Tibial nerve (tissue), 4 donors: ENCODE results near the gene EML6. TPM values are rescaled to one million over a fixed set of nuclear protein-coding genes. Genes with fewer than 3 reads are reported as not detected.

Experiments used
- DNase-seq, 2 donors: peaks; one replicate each; pipeline ENCODE4 v3.0.0-alpha.2; 2019; ENCODE audit warnings: low spot score in 2 of 2
- H3K27ac ChIP-seq, 4 donors: fragments of 200-600 bp; sonication (generic) in 3 of 4; one replicate each; pipeline ENCODE4 v1.5.1; 2017 to 2019; ENCODE audit warnings: mild to moderate bottlenecking in 1 of 4
- H3K27me3 ChIP-seq, 2 donors: fragments of 200-600 bp; sonication (generic) in 1 of 2; one replicate each; pipeline versions ENCODE4 v1.5.1 to v1.6.0; 2017 to 2019
- H3K36me3 ChIP-seq, 3 donors: fragments of 200-600 bp; sonication (generic); one replicate each; pipeline ENCODE4 v1.5.1; 2018 to 2019
- H3K4me1 ChIP-seq, 4 donors: fragments of 200-600 bp; sonication (generic) in 3 of 4; one replicate each; pipeline ENCODE4 v1.5.1; 2017 to 2019
- H3K4me3 ChIP-seq, 4 donors: fragments of 200-600 bp; sonication (generic) in 3 of 4; one replicate each; pipeline ENCODE4 v1.5.1; 2017 to 2019; ENCODE audit warnings: mild to moderate bottlenecking in 1 of 4, moderate library complexity in 1 of 4
- H3K9me3 ChIP-seq, 4 donors: fragments of 200-600 bp; sonication (generic) in 3 of 4; one replicate each; pipeline ENCODE4 v1.5.1; 2017 to 2019
- CTCF ChIP-seq, 5 experiments: fragments of 200-600 bp in 3 of 5; fragments of 450-650 bp in 2 of 5; sonication (generic) in 3 of 5; IDR thresholded peaks; one replicate each; pipeline ENCODE4 v1.5.1; 2016 to 2019; ENCODE audit warnings: antibody characterized with exemption in 5 of 5, mild to moderate bottlenecking in 3 of 5, moderate library complexity in 2 of 5
- EP300 ChIP-seq, 2 donors: sonication (generic); formaldehyde crosslinking; IDR thresholded peaks; one replicate each; pipeline ENCODE4 v1.6.1; 2017; ENCODE audit warnings: antibody characterized with exemption in 2 of 2, mild to moderate bottlenecking in 1 of 2
- POLR2A ChIP-seq, 2 donors: fragments of 450-650 bp; IDR thresholded peaks; one replicate each; pipeline ENCODE4 v1.6.1; 2017; ENCODE audit warnings: antibody characterized with exemption in 2 of 2, mild to moderate bottlenecking in 2 of 2, moderate library complexity in 2 of 2
- WGBS, 2 donors: methylation state at CpG; one replicate each; pipeline ENCODE4 v1.1.5; 2018; 5-methylcytosine and 5-hydroxymethylcytosine counted together
- total RNA-seq, 4 donors: library from RNA; depleted of rRNA; stranded (reverse); fragments of >200 nt; gene quantifications; one replicate each; pipeline ENCODE4 v1.1.0, GENCODE V29; 2016

EML6 gene
- total RNA-seq, 4 donors from 2014 or later: 0.60 to 18.0 (median 0.93) TPM

- no peaks in the 10 kb centered on the region for H3K27me3 ChIP-seq
- no peak for DNase-seq
- no peaks in the 10 kb centered on the region for H3K9me3 ChIP-seq
- TF ChIP-seq POLR2A (IDR thresholded peaks at IDR 0.05): no peak
- no peak for TF ChIP-seq CTCF (IDR thresholded peaks at IDR 0.05)
- no peak for TF ChIP-seq EP300 (IDR thresholded peaks at IDR 0.05)
- H3K4me1 ChIP-seq: peaks cover 0 to 4% (median 0%) of the 10 kb centered on the region in 4 donors
- no peaks in the 10 kb centered on the region for H3K36me3 ChIP-seq
- 92 to 95% methylated on average over 5 of the region's 5 CpGs for WGBS, 2 donors
- H3K4me3 ChIP-seq: no peak overlapping the region
- H3K27ac ChIP-seq: no peak overlapping the region
These were observed 155.6 kb downstream of the EML6 start for GRCh38 chr2:54879032-54879431.

- TF ChIP-seq EP300 (IDR thresholded peaks at IDR 0.05): no peak
- no peak for TF ChIP-seq POLR2A (IDR thresholded peaks at IDR 0.05)
- TF ChIP-seq CTCF (IDR thresholded peaks at IDR 0.05): no peak
- Histone ChIP-seq H3K4me1 (peaks cover 0 to 4% (median 0%) of the 10 kb centered on the region in 4 donors), H3K9me3 (no peaks in the 10 kb centered on the region), H3K4me3 (no peak overlapping the region), H3K27ac (no peak overlapping the region), H3K36me3 (no peaks in the 10 kb centered on the region), H3K27me3 (no peaks in the 10 kb centered on the region)
- WGBS, 2 donors: 64 to 67% methylated on average over 14 of the region's 14 CpGs
- no peak for DNase-seq
These were observed 156.3 kb downstream of the EML6 start for GRCh38 chr2:54879598-54880332.

GRCh38 chr2:54880428-54880827 is 157.0 kb downstream of the EML6 start:
- Histone ChIP-seq H3K27me3 (no peaks in the 10 kb centered on the region), H3K9me3 (no peaks in the 10 kb centered on the region), H3K4me1 (peaks cover 0 to 4% (median 0%) of the 10 kb centered on the region in 4 donors), H3K36me3 (no peaks in the 10 kb centered on the region), H3K27ac (no peak overlapping the region), H3K4me3 (no peak overlapping the region)
- TF ChIP-seq EP300 (IDR thresholded peaks at IDR 0.05): no peak
- no peak for TF ChIP-seq POLR2A (IDR thresholded peaks at IDR 0.05)
- TF ChIP-seq CTCF (IDR thresholded peaks at IDR 0.05): no peak
- no peak for DNase-seq
- WGBS, 2 donors: 10 to 17% methylated on average over 1 of the region's 1 CpG

- no peak overlapping the region for H3K27ac ChIP-seq
- H3K27me3 ChIP-seq: no peaks in the 10 kb centered on the region
- DNase-seq: no peak
- H3K9me3 ChIP-seq: no peaks in the 10 kb centered on the region
- peaks cover 0 to 4% (median 0%) of the 10 kb centered on the region in 4 donors for H3K4me1 ChIP-seq
- H3K36me3 ChIP-seq: no peaks in the 10 kb centered on the region
- no peak overlapping the region for H3K4me3 ChIP-seq
- no peak for TF ChIP-seq POLR2A (IDR thresholded peaks at IDR 0.05)
- no peak for TF ChIP-seq CTCF (IDR thresholded peaks at IDR 0.05)
- TF ChIP-seq EP300 (IDR thresholded peaks at IDR 0.05): no peak
- WGBS, 2 donors: 84 to 92% methylated on average over 4 of the region's 4 CpGs
These were observed 158.3 kb downstream of the EML6 start for GRCh38 chr2:54881759-54882158.

GRCh38 chr2:54885891-54886290 is 162.4 kb downstream of the EML6 start:
- WGBS, 2 donors: 66 to 74% methylated on average over 3 of the region's 3 CpGs
- TF ChIP-seq CTCF (IDR thresholded peaks at IDR 0.05): no peak
- no peak for TF ChIP-seq POLR2A (IDR thresholded peaks at IDR 0.05)
- no peak for TF ChIP-seq EP300 (IDR thresholded peaks at IDR 0.05)
- no peaks in the 10 kb centered on the region for H3K36me3 ChIP-seq

More at GRCh38 chr2:54885891-54886290, 162.4 kb downstream of the EML6 start:
- DNase-seq: no peak
- Histone ChIP-seq H3K4me3 (no peak overlapping the region), H3K27ac (no peak overlapping the region), H3K9me3 (no peaks in the 10 kb centered on the region), H3K4me1 (no peaks in the 10 kb centered on the region), H3K27me3 (no peaks in the 10 kb centered on the region)
